NT2/D1 (cell line): Measurements from ENCODE around the gene GJD3.

Source experiments
- SUZ12 ChIP-seq: IDR thresholded peaks from 2 replicates; pipeline ENCODE4 v1.6.1; 2011; ENCODE audit not compliant: insufficient read length, insufficient read depth; ENCODE audit errors: extremely low read depth
- YY1 ChIP-seq: IDR thresholded peaks from 2 replicates; pipeline ENCODE4 v1.6.1; 2011; ENCODE audit not compliant: insufficient read length, insufficient read depth
- ZNF274 ChIP-seq: IDR thresholded peaks from 2 replicates; pipeline ENCODE4 v1.6.1; 2011; ENCODE audit warnings: mild to moderate bottlenecking, low read depth, low read length

DNA sequence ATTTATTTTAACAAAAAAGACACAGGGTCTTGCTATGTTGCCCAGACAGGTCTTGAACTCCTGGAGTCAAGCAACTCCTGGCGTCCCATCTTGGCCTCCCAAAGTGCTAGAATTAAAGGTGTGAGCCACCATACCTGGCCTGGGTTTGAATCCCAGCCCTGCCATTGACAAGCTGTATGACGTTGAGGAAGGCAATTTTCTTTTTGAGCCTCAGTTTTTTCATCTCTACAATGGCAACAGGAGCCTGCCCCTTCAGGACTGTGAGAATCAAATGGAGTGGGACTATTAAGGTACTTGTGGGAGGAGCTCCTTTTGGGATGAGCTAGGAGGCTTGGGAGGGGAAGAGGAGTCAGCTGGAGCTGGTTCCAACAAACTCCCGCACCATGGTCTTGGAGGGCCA lies 49.3 kb downstream of the GJD3 start:
- no peak for TF ChIP-seq YY1
- TF ChIP-seq ZNF274 = no peak
- no peak for TF ChIP-seq SUZ12
